Neutrophil (primary cell): Measurements from ENCODE around the gene SLC39A7.

ENCODE experiments used
- H3K27ac ChIP-seq: fragments of 200-600 bp; sonication (generic); 2 replicates; pipeline ENCODE4 v1.5.1; 2016; ENCODE audit warnings: mild to moderate bottlenecking, moderate library complexity
- H3K27me3 ChIP-seq: fragments of 200-600 bp; sonication (generic); 2 replicates; pipeline ENCODE4 v1.6.0; 2016; ENCODE audit warnings: mild to moderate bottlenecking
- H3K36me3 ChIP-seq: fragments of 200-600 bp; sonication (generic); 2 replicates; pipeline ENCODE4 v1.5.1; 2017
- H3K4me1 ChIP-seq, 2 experiments: fragments of 200-600 bp in 1 of 2; sonication (generic) in 1 of 2; 1 replicate in 1 of 2; 2 replicates in 1 of 2; pipeline versions ENCODE4 v1.5.1 to v1.6.1; 2013 to 2016; ENCODE audit warnings: low read depth in 1 of 2, low read length in 1 of 2, mild to moderate bottlenecking in 1 of 2, moderate library complexity in 1 of 2; ENCODE audit not compliant: control insufficient read depth in 1 of 2, insufficient read depth in 1 of 2
- H3K4me3 ChIP-seq, 2 experiments: fragments of 200-600 bp in 1 of 2; sonication (generic) in 1 of 2; 1 replicate in 1 of 2; 2 replicates in 1 of 2; pipeline ENCODE4 v1.5.1; 2013 to 2016; ENCODE audit warnings: low read depth in 1 of 2, low read length in 1 of 2, mild to moderate bottlenecking in 1 of 2, moderate library complexity in 1 of 2
- H3K9me3 ChIP-seq: fragments of 200-600 bp; sonication (generic); 2 replicates; pipeline ENCODE4 v1.5.1; 2016
- CTCF ChIP-seq: fragments of 200-600 bp; sonication (generic); IDR thresholded peaks from 2 replicates; pipeline ENCODE4 v1.5.1; 2016; ENCODE audit warnings: antibody characterized with exemption

Gene SLC39A7, protein sequence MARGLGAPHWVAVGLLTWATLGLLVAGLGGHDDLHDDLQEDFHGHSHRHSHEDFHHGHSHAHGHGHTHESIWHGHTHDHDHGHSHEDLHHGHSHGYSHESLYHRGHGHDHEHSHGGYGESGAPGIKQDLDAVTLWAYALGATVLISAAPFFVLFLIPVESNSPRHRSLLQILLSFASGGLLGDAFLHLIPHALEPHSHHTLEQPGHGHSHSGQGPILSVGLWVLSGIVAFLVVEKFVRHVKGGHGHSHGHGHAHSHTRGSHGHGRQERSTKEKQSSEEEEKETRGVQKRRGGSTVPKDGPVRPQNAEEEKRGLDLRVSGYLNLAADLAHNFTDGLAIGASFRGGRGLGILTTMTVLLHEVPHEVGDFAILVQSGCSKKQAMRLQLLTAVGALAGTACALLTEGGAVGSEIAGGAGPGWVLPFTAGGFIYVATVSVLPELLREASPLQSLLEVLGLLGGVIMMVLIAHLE

DNA sequence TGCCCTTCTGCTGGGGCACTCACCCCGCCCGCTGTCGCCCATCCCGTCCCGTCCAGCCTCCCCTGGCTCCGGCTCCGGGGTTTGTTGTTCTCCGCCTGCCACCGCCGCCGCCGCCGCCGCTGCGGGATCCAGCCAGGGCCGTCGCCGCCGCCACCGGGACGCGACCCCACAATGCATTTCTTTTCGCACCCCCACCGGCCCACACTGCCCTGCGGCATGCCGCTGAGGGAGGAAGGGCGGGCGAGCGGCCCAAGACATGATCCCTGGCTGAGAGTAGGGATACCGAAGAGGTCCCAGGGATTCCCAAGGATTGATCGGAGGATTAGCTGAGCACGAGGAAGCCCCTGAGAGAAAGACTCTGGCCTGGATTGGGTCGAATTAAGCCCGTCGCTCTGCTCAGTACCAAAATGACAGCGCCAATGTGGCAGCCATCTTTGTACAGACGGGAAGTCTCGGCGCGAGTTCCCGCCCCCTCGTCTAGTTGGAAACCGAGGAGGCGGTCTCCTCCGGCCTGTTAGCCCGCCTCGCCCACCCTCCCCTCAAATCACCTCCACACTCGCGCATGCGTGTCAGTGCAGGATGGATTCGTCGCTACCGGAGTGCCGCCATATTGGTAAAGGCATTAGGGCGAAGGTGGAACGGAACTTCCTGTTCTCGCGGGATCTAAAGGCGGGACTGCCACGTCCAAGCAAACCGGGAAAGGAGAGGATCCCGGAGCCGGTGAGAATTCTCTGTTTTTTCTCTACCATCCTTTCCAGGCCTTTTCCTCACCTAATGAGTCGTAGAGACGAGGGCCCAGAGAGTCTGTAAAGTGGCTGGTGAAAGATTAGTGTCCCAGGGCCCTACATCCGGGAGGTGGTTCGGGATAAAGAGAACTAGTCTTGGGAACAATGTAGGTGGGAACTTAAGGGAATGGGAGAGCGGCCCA lies at the start of gene SLC39A7, which contains the start of gene RXRB:
Gene SLC39A7, plus strand, starts transcription at position 649 of the 928 bp plus-strand sequence. CDS start 379 bp downstream, outside the sequence.
Gene RXRB, minus strand, starts transcription at position 447 of the 928 bp plus-strand sequence. Its CDS starts 189 bp downstream, at position 258.
- H3K9me3 ChIP-seq: no peaks in the 10 kb centered on the region
- no peak for TF ChIP-seq CTCF

DNA sequence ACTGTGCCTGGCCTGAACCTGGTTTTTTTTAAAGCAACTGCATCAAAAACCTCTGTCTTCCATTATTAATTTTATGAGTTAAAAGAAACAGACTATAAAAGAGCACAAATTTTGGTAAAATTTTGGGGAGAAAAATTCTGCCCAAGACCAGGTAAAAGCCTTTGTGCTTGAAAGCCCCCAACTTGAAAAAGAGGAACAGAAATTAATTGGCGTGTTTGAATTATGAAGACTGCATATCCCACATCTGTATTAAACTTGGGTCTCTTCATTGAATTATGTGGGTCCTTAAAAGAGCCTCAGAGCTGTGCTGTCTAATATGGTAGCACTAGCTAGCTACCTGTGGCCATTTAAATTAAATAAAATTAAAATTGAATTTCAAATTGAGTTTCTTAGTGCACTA lies 49.6 kb upstream of the SLC39A7 start:
- no peak overlapping the region for H3K27ac ChIP-seq
- TF ChIP-seq CTCF: no peak
- H3K27me3 ChIP-seq: peaks cover 23% of the 10 kb centered on the region
- no peaks in the 10 kb centered on the region for H3K4me1 ChIP-seq
- H3K36me3 ChIP-seq: no peaks in the 10 kb centered on the region
- H3K9me3 ChIP-seq: peaks cover 15% of the 10 kb centered on the region
- no peak overlapping the region for H3K4me3 ChIP-seq

More for the DNA sequence above, at the start of gene SLC39A7, which contains the start of gene RXRB:
- peaks cover 52% of the 10 kb centered on the region for H3K36me3 ChIP-seq
- peak within 1 kb of the TSS; percentile 98 for H3K27ac ChIP-seq
- H3K4me3 ChIP-seq: peak within 1 kb of the TSS; percentile 84 to 99
- H3K27me3 ChIP-seq: no peaks in the 10 kb centered on the region
- H3K4me1 ChIP-seq: peaks cover 44 to 49% of the 10 kb centered on the region in 2 experiments

DNA sequence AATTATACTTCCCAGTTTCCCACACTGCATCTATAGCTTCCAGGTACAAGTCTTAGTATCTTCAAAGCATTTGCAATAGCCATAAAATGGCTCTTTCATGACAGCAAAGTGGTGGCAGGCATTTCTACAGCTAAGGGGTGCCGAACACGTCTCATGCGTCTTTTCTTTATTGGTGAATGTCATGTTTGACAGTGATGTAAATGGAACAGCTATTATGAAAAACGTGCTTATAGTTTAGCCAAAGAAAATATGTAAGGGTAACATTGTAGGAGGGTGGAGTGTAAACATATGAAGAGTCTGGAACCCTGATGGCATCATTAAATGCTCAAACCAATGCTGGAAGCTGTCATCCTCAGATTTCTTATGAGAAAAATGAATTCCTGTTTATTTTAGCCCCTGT lies 46.3 kb upstream of the SLC39A7 start:
- H3K4me1 ChIP-seq: no peaks in the 10 kb centered on the region
- no peak overlapping the region for H3K4me3 ChIP-seq
- H3K9me3 ChIP-seq: peaks cover 15% of the 10 kb centered on the region
- no peak for TF ChIP-seq CTCF
- no peaks in the 10 kb centered on the region for H3K36me3 ChIP-seq
- H3K27me3 ChIP-seq: peaks cover 18% of the 10 kb centered on the region
- H3K27ac ChIP-seq: no peak overlapping the region

GRCh38 chr6:33156561-33156960 lies 44.1 kb upstream of the SLC39A7 start:
- H3K4me3 ChIP-seq: no peak overlapping the region
- peaks cover 9% of the 10 kb centered on the region for H3K9me3 ChIP-seq
- H3K27me3 ChIP-seq: peaks cover 16% of the 10 kb centered on the region
- H3K27ac ChIP-seq: no peak overlapping the region
- peaks cover 3 to 4% of the 10 kb centered on the region in 2 experiments for H3K4me1 ChIP-seq
- no peaks in the 10 kb centered on the region for H3K36me3 ChIP-seq
- TF ChIP-seq CTCF: no peak

- Histone ChIP-seq H3K4me1 (peaks cover 7 to 9% of the 10 kb centered on the region in 2 experiments), H3K4me3 (no peak overlapping the region), H3K9me3 (peaks cover 5% of the 10 kb centered on the region), H3K27ac (no peak overlapping the region), H3K27me3 (peaks cover 20% of the 10 kb centered on the region), H3K36me3 (no peaks in the 10 kb centered on the region)
- TF ChIP-seq CTCF: no peak
Measured at GRCh38 chr6:33156964-33157363, 43.7 kb upstream of the SLC39A7 start.
